ENCODE data around the gene GLP1R. TPM values are rescaled to one million over a fixed set of nuclear protein-coding genes. Genes with fewer than 3 reads are reported as not detected.

Gene GLP1R
- total RNA-seq, 1 donor from 2014 or later = not detected

- Mint-ChIP-seq H3K4me1 (ENCODE audit: unreplicated experiment) (no peaks in the 10 kb centered on the region), H3K27me3 (ENCODE audit: unreplicated experiment) (peaks cover 17% of the 10 kb centered on the region), H3K36me3 (ENCODE audit: unreplicated experiment) (no peaks in the 10 kb centered on the region), H3K27ac (ENCODE audit: unreplicated experiment) (no peak overlapping the region), H3K9me3 (ENCODE audit: unreplicated experiment) (no peaks in the 10 kb centered on the region), H3K4me3 (ENCODE audit: unreplicated experiment) (no peak overlapping the region)
- TF ChIP-seq CTCF (IDR thresholded peaks at IDR 0.05) = no peak
- no peak for DNase-seq (ENCODE audit: extremely low spot score, unreplicated experiment)
Observed at GRCh38 chr6:39062014-39062740, 13.6 kb downstream of the GLP1R start.

- H3K9me3 Mint-ChIP-seq (ENCODE audit: unreplicated experiment) = no peaks in the 10 kb centered on the region
- no peaks in the 10 kb centered on the region for H3K36me3 Mint-ChIP-seq (ENCODE audit: unreplicated experiment)
- H3K4me3 Mint-ChIP-seq (ENCODE audit: unreplicated experiment) = no peak overlapping the region
- no peak for TF ChIP-seq CTCF (IDR thresholded peaks at IDR 0.05)
- no peak overlapping the region for H3K27ac Mint-ChIP-seq (ENCODE audit: unreplicated experiment)
- H3K27me3 Mint-ChIP-seq (ENCODE audit: unreplicated experiment) = peaks cover 20% of the 10 kb centered on the region
- H3K4me1 Mint-ChIP-seq (ENCODE audit: unreplicated experiment) = no peaks in the 10 kb centered on the region
- DNase-seq (ENCODE audit: extremely low spot score, unreplicated experiment) = no peak
Observed at GRCh38 chr6:39063526-39063925, 14.9 kb downstream of the GLP1R start.

- Mint-ChIP-seq H3K4me1 (ENCODE audit: unreplicated experiment) (no peaks in the 10 kb centered on the region), H3K27me3 (ENCODE audit: unreplicated experiment) (peaks cover 24% of the 10 kb centered on the region), H3K27ac (ENCODE audit: unreplicated experiment) (no peak overlapping the region), H3K9me3 (ENCODE audit: unreplicated experiment) (no peaks in the 10 kb centered on the region), H3K4me3 (ENCODE audit: unreplicated experiment) (no peak overlapping the region), H3K36me3 (ENCODE audit: unreplicated experiment) (no peaks in the 10 kb centered on the region)
- no peak for TF ChIP-seq CTCF (IDR thresholded peaks at IDR 0.05)
- no peak for DNase-seq (ENCODE audit: extremely low spot score, unreplicated experiment)
Observed at GRCh38 chr6:39065561-39065960, 17.0 kb downstream of the GLP1R start.

GRCh38 chr6:39068391-39068790, 19.8 kb downstream of the GLP1R start:
- Mint-ChIP-seq H3K4me3 (ENCODE audit: unreplicated experiment) (no peak overlapping the region), H3K4me1 (ENCODE audit: unreplicated experiment) (no peaks in the 10 kb centered on the region), H3K36me3 (ENCODE audit: unreplicated experiment) (no peaks in the 10 kb centered on the region), H3K27ac (ENCODE audit: unreplicated experiment) (no peak overlapping the region), H3K27me3 (ENCODE audit: unreplicated experiment) (peaks cover 29% of the 10 kb centered on the region), H3K9me3 (ENCODE audit: unreplicated experiment) (no peaks in the 10 kb centered on the region)
- no peak for DNase-seq (ENCODE audit: extremely low spot score, unreplicated experiment)
- TF ChIP-seq CTCF (IDR thresholded peaks at IDR 0.05) = no peak

DNA sequence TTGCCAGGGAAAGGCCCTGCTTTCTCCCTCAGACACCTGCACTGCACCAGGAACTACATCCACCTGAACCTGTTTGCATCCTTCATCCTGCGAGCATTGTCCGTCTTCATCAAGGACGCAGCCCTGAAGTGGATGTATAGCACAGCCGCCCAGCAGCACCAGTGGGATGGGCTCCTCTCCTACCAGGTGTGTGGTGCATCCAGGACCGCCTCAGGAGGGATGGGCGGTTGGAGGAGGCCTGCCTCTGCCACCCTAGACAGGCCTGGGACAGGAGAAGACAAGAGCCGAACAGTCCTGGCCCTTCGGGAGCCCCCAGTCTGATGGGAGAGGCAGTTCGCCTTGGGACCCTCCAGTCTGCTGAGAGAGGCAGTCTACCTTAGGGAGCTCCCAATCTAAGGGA, 24.2 kb downstream of the GLP1R start:
- TF ChIP-seq CTCF (IDR thresholded peaks at IDR 0.05) = no peak
- no peaks in the 10 kb centered on the region for H3K9me3 Mint-ChIP-seq (ENCODE audit: unreplicated experiment)
- no peak overlapping the region for H3K4me3 Mint-ChIP-seq (ENCODE audit: unreplicated experiment)
- DNase-seq (ENCODE audit: extremely low spot score, unreplicated experiment) = no peak
- no peak overlapping the region for H3K27ac Mint-ChIP-seq (ENCODE audit: unreplicated experiment)
- peaks cover 14% of the 10 kb centered on the region for H3K27me3 Mint-ChIP-seq (ENCODE audit: unreplicated experiment)
- no peaks in the 10 kb centered on the region for H3K4me1 Mint-ChIP-seq (ENCODE audit: unreplicated experiment)
- no peaks in the 10 kb centered on the region for H3K36me3 Mint-ChIP-seq (ENCODE audit: unreplicated experiment)

All from osteocyte (in vitro differentiated cells).